Fibroblast of gingiva (primary cell): ENCODE results near the gene CDCP1.
"Not testable (repeated sequence)": the region's sequence is repeated elsewhere in the genome, so short reads cannot be mapped to it uniquely, and the experiment has no call there.

Source experiments
- DNase-seq: peaks from one replicate; pipeline ENCODE4 v3.0.0-alpha.2; 2011; ENCODE audit warnings: low read depth

Gene CDCP1

DNA sequence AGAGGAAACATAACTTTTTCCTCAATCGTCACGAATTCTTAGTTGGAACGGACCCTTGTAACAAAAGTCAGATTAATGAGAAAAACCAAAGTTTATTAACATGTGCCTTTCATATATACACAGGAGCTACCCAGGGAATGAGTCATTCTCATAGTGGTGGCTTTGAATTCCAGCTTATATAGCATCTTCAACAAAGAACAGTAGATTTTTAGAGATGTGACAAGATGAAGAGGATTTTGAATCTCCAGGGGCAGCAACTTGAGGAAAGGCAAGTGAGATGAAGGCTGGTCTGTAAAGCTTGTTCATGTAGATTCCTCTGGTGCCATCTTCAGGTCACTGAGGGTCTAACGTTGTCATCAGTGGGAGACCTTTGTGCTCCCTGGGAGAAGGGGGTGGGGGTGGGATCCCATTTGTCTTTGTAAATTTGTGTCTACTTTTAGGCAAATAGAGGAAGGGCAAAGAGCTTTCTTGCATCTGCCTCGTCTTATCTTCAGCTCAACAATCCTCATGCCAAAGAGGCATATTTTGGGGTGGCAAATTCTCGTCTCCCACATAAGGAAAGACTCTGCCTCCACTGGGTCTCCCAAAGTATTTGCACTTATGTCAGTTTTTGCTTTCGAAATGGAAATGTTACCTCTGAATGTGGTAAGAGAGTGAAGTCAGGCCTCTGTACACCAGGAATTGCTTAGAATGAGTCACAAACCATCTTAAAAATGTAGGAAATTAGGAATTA lies 90.6 kb downstream of the CDCP1 start:
- DNase-seq: peak; percentile 74

DNA sequence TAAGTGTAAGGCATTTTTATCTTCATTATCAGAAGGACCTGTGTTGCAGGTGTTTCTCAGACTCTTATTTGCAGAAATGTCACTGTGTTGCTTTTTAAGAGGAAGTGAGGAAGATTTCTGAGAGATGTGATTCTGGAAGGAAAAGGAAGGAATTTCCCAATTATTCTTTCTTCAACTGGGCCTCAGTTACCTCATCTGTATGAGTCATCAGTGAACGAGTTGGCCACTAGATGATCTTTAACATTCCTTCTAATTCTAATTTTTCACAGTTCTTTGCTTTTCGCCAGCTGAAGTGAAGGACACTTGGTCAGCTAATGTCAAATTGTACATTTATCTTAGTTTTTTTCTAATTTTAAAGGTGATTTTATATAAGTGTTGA lies 91.2 kb downstream of the CDCP1 start:
- peak; percentile 77 for DNase-seq

DNA sequence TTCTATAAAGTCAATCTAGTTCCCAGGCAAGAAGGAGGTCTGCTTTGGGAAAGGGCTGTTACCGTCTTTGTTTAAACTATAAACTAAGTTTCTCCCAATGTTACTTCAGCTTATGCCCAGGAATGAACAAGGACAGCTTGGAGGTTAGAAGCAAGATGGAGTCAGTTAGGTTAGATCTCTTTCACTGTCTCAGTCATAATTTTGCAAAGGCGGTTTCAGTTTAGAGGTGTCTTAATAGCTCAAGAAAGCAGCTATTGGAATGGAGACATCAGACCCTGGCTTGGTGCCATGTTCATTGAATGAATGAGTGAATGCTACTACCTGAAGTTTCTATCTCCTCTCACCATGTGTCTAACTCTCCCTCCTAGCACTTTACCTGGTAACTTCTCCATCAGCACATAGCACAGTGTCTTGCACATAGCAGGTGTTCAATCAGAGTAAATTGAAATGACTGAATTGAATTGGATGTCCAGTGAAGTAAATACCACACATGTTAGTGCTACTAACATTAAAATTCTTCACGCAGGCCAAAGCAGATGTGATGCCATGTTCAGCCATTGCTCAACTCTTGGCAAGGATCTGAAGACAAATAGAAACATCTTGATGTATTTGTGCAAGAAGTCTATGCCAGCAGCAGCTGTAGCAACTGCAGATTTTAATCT lies 91.9 kb downstream of the CDCP1 start:
- peak; percentile 98 for DNase-seq

DNA sequence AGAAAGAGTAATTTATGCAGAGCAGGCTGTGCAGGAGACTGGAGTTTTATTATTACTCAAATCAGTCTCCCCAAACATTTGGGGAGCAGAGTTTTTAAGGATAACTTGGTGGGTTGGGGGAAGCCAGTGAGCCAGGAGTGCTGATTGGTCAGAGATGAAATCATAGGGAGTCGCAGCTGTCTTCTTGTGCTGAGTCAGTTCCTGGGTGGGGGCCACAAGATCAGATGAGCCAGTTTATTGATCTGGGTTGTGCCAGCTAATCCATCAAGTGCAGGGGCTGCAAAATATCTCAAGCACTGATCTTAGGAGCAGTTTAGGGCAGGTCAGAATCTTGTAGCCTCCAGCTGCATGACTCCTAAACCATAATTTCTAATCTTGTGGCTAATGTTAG lies 92.4 kb downstream of the CDCP1 start:
- DNase-seq: not testable (repeated sequence)

DNA sequence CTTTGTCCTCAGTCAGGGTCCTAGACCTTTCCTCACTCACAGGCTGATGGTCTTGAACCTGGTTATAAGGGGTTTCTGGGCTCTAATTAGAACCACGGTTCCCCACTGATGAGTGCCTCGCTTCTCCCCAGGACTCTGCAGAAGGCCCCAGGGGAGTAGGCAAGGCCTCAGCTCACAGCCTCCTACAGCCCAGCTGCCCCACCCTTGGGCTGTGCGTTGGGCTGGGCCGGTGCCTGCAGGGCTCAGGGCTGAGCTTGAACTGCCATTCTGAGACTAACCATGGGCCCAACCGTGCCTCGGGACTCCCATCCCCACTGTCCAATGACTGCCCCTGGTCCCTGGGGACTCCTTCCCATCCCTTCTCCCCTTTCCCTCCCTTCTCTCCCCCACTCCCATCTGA lies 94.5 kb downstream of the CDCP1 start:
- no peak for DNase-seq

DNA sequence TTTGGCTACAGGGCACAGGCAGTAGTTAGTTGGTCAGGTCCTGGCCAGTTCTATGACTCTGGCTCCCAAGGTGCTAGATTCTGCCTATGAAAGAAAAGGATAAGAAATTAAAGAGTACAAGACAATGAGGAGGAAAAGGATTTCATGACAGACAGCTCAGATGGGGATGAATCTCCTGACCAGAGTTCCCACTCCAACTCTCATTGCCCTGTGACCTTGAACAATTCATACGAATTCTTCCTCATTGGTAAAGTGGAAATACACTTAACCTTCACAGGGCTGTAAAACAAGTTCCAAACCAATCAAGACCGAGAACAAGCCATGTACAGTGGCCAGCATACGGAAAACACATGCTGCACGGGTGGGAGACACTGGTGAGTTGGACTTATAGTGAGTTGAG lies 96.4 kb downstream of the CDCP1 start:
- no peak for DNase-seq

DNA sequence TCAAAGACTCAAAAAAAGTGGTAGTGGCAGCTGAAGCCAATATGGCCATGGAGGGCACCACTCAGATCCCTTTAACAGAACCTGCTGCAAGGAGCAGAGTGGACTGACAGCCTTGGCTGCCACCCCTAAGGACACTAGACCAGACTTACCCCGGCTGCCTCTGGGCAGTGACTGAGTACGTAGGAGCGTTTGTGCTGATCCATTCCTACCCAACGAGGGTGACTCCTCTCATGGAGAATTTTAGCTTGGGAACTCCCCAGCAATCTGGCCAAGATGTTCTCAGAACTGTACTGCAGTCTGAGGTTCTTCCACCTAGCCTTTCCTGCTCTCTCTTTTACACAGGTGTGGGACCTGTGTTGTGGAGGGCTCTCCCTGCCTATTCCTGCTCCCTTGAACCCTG lies 97.9 kb downstream of the CDCP1 start:
- DNase-seq: no peak

DNA sequence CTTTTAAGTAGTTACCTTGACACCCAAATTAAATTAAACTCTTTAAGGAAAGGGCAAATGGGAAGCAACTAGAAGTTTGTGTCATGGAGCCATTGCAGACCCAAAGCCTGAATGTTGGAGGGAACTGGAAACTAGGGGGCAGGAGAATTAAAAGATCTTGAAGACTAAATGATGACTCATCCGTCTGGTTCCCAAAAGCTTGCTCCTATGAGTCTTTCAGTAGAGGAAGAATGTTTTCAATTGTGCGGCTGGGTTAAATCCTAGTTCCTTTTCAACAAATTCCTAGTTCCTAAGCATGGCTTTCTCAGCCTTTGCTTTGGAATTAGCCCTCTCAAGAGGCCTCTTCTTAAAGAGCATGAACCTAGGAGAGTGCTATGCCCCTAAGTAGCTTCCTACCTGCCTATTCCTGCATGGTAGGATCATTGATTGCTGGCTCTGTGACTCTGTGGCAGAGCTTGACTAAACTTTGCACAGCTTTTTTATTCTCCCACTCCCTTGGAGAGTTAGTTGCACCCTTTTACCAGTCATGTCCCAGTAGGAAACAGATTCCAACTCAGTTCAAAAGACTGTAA lies 102.4 kb downstream of the CDCP1 start:
- DNase-seq: peak; percentile 79

DNA sequence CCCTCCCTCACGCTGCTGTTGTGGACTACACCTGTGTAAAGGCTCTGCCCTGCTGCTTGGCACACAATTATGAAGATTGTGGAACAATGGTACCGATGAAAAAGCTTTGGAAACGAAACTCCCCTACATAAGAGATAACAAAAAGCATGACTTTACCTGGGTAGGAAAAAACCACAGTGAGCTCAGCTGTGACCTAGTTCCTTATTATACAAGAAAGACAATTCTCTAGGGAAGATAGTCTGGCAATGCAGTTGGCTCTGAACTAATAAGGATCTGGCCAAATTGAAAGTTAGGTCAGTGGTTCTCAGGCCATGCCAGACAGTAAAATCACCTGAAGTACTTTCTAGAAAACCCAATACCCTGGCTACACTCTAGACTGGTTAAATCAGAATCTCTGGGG lies 104.0 kb downstream of the CDCP1 start:
- DNase-seq: no peak

DNA sequence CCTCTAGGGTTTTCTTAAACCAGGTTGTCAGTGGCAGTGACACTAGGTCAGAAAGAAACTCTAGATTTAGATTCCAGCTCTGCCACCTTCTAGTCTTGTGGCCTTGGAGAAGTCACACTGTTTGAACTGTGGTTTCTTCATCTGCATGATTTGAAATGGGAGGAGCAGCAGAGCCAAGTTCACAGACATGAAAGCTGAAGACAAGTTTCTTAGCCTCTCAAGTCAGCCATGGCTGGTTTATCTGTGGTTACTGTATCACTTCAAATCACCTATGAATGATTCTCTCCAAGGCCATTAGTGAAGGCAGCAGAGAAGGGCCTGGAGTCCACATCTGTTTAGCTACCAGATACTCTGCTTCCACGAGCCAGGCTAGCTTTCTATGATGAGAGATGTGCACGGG lies 104.5 kb downstream of the CDCP1 start:
- DNase-seq: no peak

DNA sequence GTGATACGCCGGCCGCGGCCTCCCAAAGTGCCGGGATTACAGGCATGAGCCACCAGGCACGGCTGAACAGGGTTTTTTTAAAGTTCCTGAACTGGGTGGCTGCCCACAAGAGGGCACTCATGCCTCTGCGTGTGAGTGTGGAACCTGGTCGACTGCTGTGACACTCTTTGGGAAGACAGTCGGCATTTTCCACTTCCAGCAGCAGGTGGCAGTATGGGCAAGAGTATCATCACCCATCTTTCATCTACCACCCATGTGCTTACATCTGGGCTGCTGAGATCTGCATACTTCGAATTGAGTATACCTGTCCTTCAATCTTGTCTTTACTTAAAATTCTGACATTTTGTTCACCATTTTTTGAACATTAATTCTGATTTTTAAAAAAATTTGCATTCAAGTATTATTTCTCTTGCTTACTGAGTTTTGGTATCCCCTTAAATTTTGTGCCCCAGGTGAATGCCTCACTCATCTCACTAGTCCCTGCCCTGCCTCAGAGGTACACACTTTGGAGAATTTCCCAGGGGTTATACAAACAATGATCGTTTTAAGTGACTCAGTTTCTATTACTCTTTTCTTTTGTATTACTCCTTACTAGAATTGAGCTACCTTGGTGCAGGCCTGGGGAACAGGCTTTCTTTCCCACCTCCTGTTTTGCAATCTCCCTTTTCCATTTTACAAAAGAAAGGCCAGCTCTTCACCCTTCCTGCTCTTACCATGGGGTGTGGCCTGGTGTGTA lies 108.3 kb downstream of the CDCP1 start:
- DNase-seq: peak; percentile 89

DNA sequence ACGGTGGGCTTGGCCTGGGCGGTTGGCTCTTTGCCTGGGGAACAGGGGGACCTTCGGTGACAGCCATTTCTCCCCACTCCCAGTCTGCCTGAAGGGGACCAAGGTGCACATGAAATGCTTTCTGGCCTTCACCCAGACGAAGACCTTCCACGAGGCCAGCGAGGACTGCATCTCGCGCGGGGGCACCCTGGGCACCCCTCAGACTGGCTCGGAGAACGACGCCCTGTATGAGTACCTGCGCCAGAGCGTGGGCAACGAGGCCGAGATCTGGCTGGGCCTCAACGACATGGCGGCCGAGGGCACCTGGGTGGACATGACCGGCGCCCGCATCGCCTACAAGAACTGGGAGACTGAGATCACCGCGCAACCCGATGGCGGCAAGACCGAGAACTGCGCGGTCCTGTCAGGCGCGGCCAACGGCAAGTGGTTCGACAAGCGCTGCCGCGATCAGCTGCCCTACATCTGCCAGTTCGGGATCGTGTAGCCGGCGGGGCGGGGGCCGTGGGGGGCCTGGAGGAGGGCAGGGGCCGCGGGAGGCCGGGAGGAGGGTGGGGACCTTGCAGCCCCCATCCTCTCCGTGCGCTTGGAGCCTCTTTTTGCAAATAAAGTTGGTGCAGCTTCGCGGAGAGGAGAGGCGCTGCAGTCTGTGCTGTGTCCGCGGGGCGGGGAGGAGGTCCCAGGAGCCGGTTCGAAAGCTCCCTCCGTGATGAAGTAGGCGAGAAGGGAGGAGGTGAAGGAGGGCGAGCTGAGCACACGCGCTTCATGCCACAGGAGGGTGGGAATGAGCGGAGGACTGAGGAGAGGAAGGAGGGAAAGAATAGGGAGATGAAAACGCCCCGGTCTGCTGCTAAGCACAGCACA lies 110.5 kb downstream of the CDCP1 start:
- DNase-seq: peak; percentile 22

DNA sequence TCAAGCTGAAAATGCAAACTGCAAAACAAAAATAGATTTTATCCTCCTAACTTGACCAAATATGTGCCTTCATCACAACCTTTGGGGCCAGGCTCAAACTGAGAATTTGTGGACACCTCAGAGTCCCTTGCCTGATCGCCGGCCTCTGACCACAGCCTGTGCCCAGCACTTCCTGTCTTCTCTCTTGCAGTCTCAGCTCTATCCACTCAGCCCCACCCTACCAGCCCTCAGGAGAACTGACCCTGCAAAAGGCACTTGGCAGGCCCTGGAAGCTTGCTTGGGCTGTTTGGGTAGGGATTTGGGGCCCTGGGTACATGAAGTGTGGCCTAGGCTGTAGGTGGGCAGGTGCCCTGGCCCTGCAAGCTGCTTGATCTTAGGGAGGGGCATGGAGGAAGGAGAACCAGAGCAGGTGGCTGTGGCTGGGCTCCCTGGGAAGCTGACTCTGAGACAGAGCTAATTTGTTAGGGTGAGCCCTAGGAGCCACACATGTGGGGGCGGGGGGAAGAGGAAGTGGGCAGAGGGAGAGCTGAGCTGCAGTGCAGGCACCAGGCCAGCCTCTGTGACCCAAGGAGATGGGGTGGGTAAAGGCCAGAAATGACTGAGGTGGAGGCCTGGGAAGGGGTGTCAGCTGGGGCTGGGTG lies 111.4 kb downstream of the CDCP1 start:
- no peak for DNase-seq

DNA sequence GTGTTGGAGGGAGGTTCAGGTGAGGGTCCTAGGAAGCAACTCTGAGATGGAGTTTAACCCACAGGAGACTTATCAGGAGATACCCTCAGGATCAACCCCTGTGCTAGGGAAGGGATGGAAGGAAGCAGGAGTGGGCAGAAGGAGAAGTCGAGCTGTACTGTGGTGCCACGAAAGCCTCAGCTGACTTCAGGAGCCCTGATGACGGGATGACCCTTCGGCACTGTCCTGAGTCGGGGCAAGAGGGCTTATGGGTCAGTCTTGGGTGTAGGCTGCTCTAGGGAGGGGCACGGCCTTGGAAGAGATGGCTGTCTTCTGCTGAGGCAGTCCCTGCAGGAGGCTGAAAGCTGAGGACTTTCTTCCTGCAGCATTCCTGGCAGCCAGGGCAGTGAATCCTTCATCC lies 112.4 kb downstream of the CDCP1 start:
- no peak for DNase-seq
